ENCODE results near the gene TMPRSS7.

DNA sequence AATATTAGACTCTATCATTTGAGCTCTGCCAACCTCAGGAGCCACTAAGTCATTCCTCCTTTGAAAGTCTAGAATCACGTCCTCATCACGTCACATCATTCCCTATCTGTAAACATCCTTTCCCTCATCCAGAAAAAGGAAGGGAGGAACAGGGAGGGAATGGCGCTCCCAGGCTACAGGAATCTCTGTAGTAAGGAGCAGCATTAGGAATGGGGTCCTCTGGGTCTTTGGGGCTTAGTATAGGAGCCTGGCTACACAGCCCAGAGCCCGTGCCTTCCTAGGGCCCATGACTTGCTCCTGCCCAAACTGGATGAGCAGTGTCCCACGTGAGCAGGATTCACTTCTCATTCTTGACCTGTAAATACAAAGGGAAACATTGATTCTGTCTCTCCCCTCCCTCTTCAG is 34.2 kb upstream of the TMPRSS7 start:
- no peak for TF ChIP-seq POLR2A (IDR thresholded peaks at IDR 0.05)
- TF ChIP-seq, protein P1, sequence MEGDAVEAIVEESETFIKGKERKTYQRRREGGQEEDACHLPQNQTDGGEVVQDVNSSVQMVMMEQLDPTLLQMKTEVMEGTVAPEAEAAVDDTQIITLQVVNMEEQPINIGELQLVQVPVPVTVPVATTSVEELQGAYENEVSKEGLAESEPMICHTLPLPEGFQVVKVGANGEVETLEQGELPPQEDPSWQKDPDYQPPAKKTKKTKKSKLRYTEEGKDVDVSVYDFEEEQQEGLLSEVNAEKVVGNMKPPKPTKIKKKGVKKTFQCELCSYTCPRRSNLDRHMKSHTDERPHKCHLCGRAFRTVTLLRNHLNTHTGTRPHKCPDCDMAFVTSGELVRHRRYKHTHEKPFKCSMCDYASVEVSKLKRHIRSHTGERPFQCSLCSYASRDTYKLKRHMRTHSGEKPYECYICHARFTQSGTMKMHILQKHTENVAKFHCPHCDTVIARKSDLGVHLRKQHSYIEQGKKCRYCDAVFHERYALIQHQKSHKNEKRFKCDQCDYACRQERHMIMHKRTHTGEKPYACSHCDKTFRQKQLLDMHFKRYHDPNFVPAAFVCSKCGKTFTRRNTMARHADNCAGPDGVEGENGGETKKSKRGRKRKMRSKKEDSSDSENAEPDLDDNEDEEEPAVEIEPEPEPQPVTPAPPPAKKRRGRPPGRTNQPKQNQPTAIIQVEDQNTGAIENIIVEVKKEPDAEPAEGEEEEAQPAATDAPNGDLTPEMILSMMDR (IDR thresholded peaks at IDR 0.05): no peak
